Activated naive CD8-positive, alpha-beta T cell treated with anti-CD3 and anti-CD28 coated beads, Interleukin-2, amount 10 ng/mL, durations not matched to agents 7 days and 5 days (primary cell): ENCODE results near the gene CLCN3. TPM values are rescaled to one million over a fixed set of nuclear protein-coding genes. Genes with fewer than 3 reads are reported as not detected.
"Not testable (repeated sequence)": the region's sequence is repeated elsewhere in the genome, so short reads cannot be mapped to it uniquely, and the experiment has no call there.

Experiments used
- ATAC-seq: fragments of 150-1000 bp; cut with Tn5 transposase; one replicate; pipeline ENCODE4 v1.10.0; 2021; ENCODE audit warnings: low read depth, moderate library complexity
- POLR2A ChIA-PET: fragments of 350-600 bp; sonication (Branson Sonifier 250); formaldehyde crosslinking; loops from one replicate; lab custom pipeline; 2021; ENCODE audit warnings: antibody characterized with exemption; lab: Charles Lee
- DNase-seq: peaks from one replicate; pipeline ENCODE4 v3.0.0; 2021
- H3K27ac Mint-ChIP-seq: one replicate; pipeline ENCODE4 v1.8.0; 2022; ENCODE audit warnings: mild to moderate bottlenecking, mixed read lengths
- H3K27me3 Mint-ChIP-seq: one replicate; pipeline ENCODE4 v1.8.0; 2022; ENCODE audit warnings: mild to moderate bottlenecking, moderate library complexity, mixed read lengths
- H3K36me3 Mint-ChIP-seq: one replicate; pipeline ENCODE4 v1.8.0; 2021; ENCODE audit warnings: mild to moderate bottlenecking, mixed read lengths
- H3K4me1 Mint-ChIP-seq: one replicate; pipeline ENCODE4 v1.8.0; 2021; ENCODE audit warnings: mixed read lengths
- H3K4me3 Mint-ChIP-seq: one replicate; pipeline ENCODE4 v1.8.0; 2022; ENCODE audit warnings: mild to moderate bottlenecking, moderate library complexity, mixed read lengths
- H3K9me3 Mint-ChIP-seq: one replicate; pipeline ENCODE4 v1.8.0; 2021; ENCODE audit warnings: mixed read lengths
- total RNA-seq, 2 experiments: library from RNA; stranded (reverse); gene quantifications; one replicate each; pipeline ENCODE4 v1.2.3, GENCODE V29; 2021

Gene CLCN3
- total RNA-seq = 10 to 100 TPM; 26.3 to 28.5 TPM

- H3K4me3 Mint-ChIP-seq = peak within 1 kb of the TSS; percentile 100
- no peaks in the 10 kb centered on the region for H3K9me3 Mint-ChIP-seq
- no peaks in the 10 kb centered on the region for H3K27me3 Mint-ChIP-seq
- H3K4me1 Mint-ChIP-seq = peaks cover 49% of the 10 kb centered on the region
- POLR2A ChIA-PET = interaction anchor here (1.1 to 3.0 kb wide), 4 partner anchors 8 to 137 kb away, joined by 3 to 14 read pairs (median 8); partner anchors contain the start of genes HPF1 and NEK1
- peak; percentile 91 for ATAC-seq
- H3K36me3 Mint-ChIP-seq = peaks cover 5% of the 10 kb centered on the region
- DNase-seq = peak; percentile 89
- H3K27ac Mint-ChIP-seq = peak within 1 kb of the TSS; percentile 99
Observed at GRCh38 chr4:169619958-169620879, at the start of gene CLCN3. TSS of gene CLCN3 (plus strand) at chr4:169620578. CDS start at chr4:169635929, 15,351 bp downstream.

- POLR2A ChIA-PET, H3K27ac Mint-ChIP-seq, ATAC-seq, H3K9me3 Mint-ChIP-seq, H3K27me3 Mint-ChIP-seq, DNase-seq, H3K4me3 Mint-ChIP-seq: not testable (repeated sequence)
- peaks cover 11% of the 10 kb centered on the region for H3K4me1 Mint-ChIP-seq
- peaks cover 32% of the 10 kb centered on the region for H3K36me3 Mint-ChIP-seq
Observed at GRCh38 chr4:169571012-169571411, 49.4 kb upstream of the CLCN3 start.

- no peaks in the 10 kb centered on the region for H3K9me3 Mint-ChIP-seq
- peaks cover 34% of the 10 kb centered on the region for H3K36me3 Mint-ChIP-seq
- peaks cover 10% of the 10 kb centered on the region for H3K4me1 Mint-ChIP-seq
- POLR2A ChIA-PET = no interaction called here
- no peaks in the 10 kb centered on the region for H3K27me3 Mint-ChIP-seq
- DNase-seq = no peak
- ATAC-seq = no peak
- H3K4me3 Mint-ChIP-seq = no peak overlapping the region
- H3K27ac Mint-ChIP-seq = no peak overlapping the region
Observed at GRCh38 chr4:169571435-169571834, 48.9 kb upstream of the CLCN3 start.

- POLR2A ChIA-PET = interaction anchor here (0.6 kb wide), 1 partner anchor 562 kb away, joined by 3 read pairs; no protein-coding TSS in a partner anchor
- H3K4me3 Mint-ChIP-seq = no peak overlapping the region
- peaks cover 8% of the 10 kb centered on the region for H3K4me1 Mint-ChIP-seq
- no peak for DNase-seq
- no peaks in the 10 kb centered on the region for H3K9me3 Mint-ChIP-seq
- no peak for ATAC-seq
- no peak overlapping the region for H3K27ac Mint-ChIP-seq
- H3K27me3 Mint-ChIP-seq = no peaks in the 10 kb centered on the region
- H3K36me3 Mint-ChIP-seq = peaks cover 33% of the 10 kb centered on the region
Observed at GRCh38 chr4:169573889-169574288, 46.5 kb upstream of the CLCN3 start.

- H3K4me1 Mint-ChIP-seq = peaks cover 5% of the 10 kb centered on the region
- H3K27me3 Mint-ChIP-seq = no peaks in the 10 kb centered on the region
- POLR2A ChIA-PET = no interaction called here
- no peak overlapping the region for H3K27ac Mint-ChIP-seq
- DNase-seq (no peak), ATAC-seq (no peak)
- H3K36me3 Mint-ChIP-seq = peaks cover 9% of the 10 kb centered on the region
- no peaks in the 10 kb centered on the region for H3K9me3 Mint-ChIP-seq
- H3K4me3 Mint-ChIP-seq = no peak overlapping the region
Observed at GRCh38 chr4:169582203-169582602, 38.2 kb upstream of the CLCN3 start.

- DNase-seq = no peak
- no peak for ATAC-seq
- Mint-ChIP-seq H3K4me3 (no peak overlapping the region), H3K27me3 (no peaks in the 10 kb centered on the region), H3K9me3 (no peaks in the 10 kb centered on the region), H3K4me1 (peaks cover 5% of the 10 kb centered on the region), H3K36me3 (peaks cover 9% of the 10 kb centered on the region), H3K27ac (no peak overlapping the region)
- POLR2A ChIA-PET = no interaction called here
Observed at GRCh38 chr4:169582706-169583105, 37.7 kb upstream of the CLCN3 start.

GRCh38 chr4:169583563-169583962 is 36.8 kb upstream of the CLCN3 start:
- Mint-ChIP-seq H3K27ac (no peak overlapping the region), H3K27me3 (no peaks in the 10 kb centered on the region), H3K9me3 (no peaks in the 10 kb centered on the region), H3K4me3 (no peak overlapping the region), H3K36me3 (peaks cover 9% of the 10 kb centered on the region), H3K4me1 (peaks cover 5% of the 10 kb centered on the region)
- no peak for DNase-seq
- no peak for ATAC-seq
- POLR2A ChIA-PET = no interaction called here

GRCh38 chr4:169593050-169593560 is 27.3 kb upstream of the CLCN3 start:
- Mint-ChIP-seq H3K27ac (no peak overlapping the region), H3K27me3 (no peaks in the 10 kb centered on the region), H3K4me1 (peaks cover 4% of the 10 kb centered on the region), H3K36me3 (peaks cover 6% of the 10 kb centered on the region), H3K4me3 (no peak overlapping the region), H3K9me3 (no peaks in the 10 kb centered on the region)
- DNase-seq (no peak), ATAC-seq (no peak)
- POLR2A ChIA-PET = no interaction called here

- H3K36me3 Mint-ChIP-seq = peaks cover 7% of the 10 kb centered on the region
- ATAC-seq (no peak), DNase-seq (no peak)
- no peaks in the 10 kb centered on the region for H3K9me3 Mint-ChIP-seq
- POLR2A ChIA-PET = no interaction called here
- peaks cover 4% of the 10 kb centered on the region for H3K4me1 Mint-ChIP-seq
- H3K27ac Mint-ChIP-seq = no peak overlapping the region
- H3K4me3 Mint-ChIP-seq = no peak overlapping the region
- H3K27me3 Mint-ChIP-seq = no peaks in the 10 kb centered on the region
Observed at GRCh38 chr4:169594560-169595195, 25.7 kb upstream of the CLCN3 start.

GRCh38 chr4:169601016-169601771 is 19.2 kb upstream of the CLCN3 start:
- POLR2A ChIA-PET = no interaction called here
- Mint-ChIP-seq H3K9me3 (no peaks in the 10 kb centered on the region), H3K4me1 (peaks cover 15% of the 10 kb centered on the region), H3K4me3 (no peak overlapping the region), H3K36me3 (peaks cover 19% of the 10 kb centered on the region), H3K27me3 (no peaks in the 10 kb centered on the region), H3K27ac (no peak overlapping the region)
- ATAC-seq = no peak
- no peak for DNase-seq

GRCh38 chr4:169603312-169603711 is 17.1 kb upstream of the CLCN3 start:
- Mint-ChIP-seq H3K27ac (no peak overlapping the region), H3K4me3 (no peak overlapping the region), H3K27me3 (no peaks in the 10 kb centered on the region), H3K4me1 (peaks cover 18% of the 10 kb centered on the region), H3K9me3 (no peaks in the 10 kb centered on the region), H3K36me3 (peaks cover 27% of the 10 kb centered on the region)
- POLR2A ChIA-PET = no interaction called here
- ATAC-seq = no peak
- DNase-seq = no peak

GRCh38 chr4:169604131-169604900 is 16.1 kb upstream of the CLCN3 start:
- POLR2A ChIA-PET = no interaction called here
- Mint-ChIP-seq H3K4me3 (no peak overlapping the region), H3K36me3 (peaks cover 26% of the 10 kb centered on the region), H3K4me1 (peaks cover 19% of the 10 kb centered on the region), H3K27ac (no peak overlapping the region), H3K9me3 (no peaks in the 10 kb centered on the region), H3K27me3 (no peaks in the 10 kb centered on the region)
- peak; percentile 82 for ATAC-seq
- no peak for DNase-seq
